Stomach (tissue), 9 donors: Measurements from ENCODE around the gene RPP25L. TPM values are rescaled to one million over a fixed set of nuclear protein-coding genes. Genes with fewer than 3 reads are reported as not detected.

ENCODE experiments used
- DNase-seq, 2 donors: peaks; one replicate each; pipeline versions ENCODE4 v3.0.0 to v3.0.0-alpha.2; 2013 to 2019
- H3K27ac ChIP-seq, 5 donors: fragments of 200-600 bp in 4 of 5; sonication (generic) in 4 of 5; one replicate each; pipeline ENCODE4 v1.5.1; 2013 to 2019; ENCODE audit warnings: mild to moderate bottlenecking in 1 of 5, moderate library complexity in 1 of 5
- H3K27me3 ChIP-seq, 3 donors: fragments of 200-600 bp; sonication (generic); one replicate each; pipeline ENCODE4 v1.5.1; 2017 to 2019; ENCODE audit warnings: mixed run types in 1 of 3
- H3K36me3 ChIP-seq, 4 donors: fragments of 200-600 bp; sonication (generic); 1 replicate in 3 of 4; 2 replicates in 1 of 4; pipeline ENCODE4 v1.5.1; 2016 to 2019
- H3K4me1 ChIP-seq, 4 donors: fragments of 200-600 bp; sonication (generic); one replicate each; pipeline ENCODE4 v1.5.1; 2016 to 2019
- H3K4me3 ChIP-seq, 4 donors: fragments of 200-600 bp; sonication (generic) in 3 of 4; one replicate each; pipeline ENCODE4 v1.5.1; 2016 to 2019; ENCODE audit warnings: mild to moderate bottlenecking in 1 of 4
- H3K9me3 ChIP-seq, 4 donors: fragments of 200-600 bp; sonication (generic); one replicate each; pipeline ENCODE4 v1.5.1; 2016 to 2019
- CTCF ChIP-seq, 7 experiments: fragments of 450-650 bp in 4 of 7; fragments of 200-600 bp in 3 of 7; sonication (generic) in 3 of 7; IDR thresholded peaks; one replicate each; pipeline ENCODE4 v1.5.1; 2016 to 2019; ENCODE audit warnings: antibody characterized with exemption in 7 of 7, control low read depth in 2 of 7, mild to moderate bottlenecking in 1 of 7
- EP300 ChIP-seq: sonication (generic); formaldehyde crosslinking; IDR thresholded peaks from one replicate; pipeline ENCODE4 v1.6.1; 2017; ENCODE audit warnings: antibody characterized with exemption
- POLR2A ChIP-seq, 4 donors: fragments of 450-650 bp; IDR thresholded peaks; one replicate each; pipeline ENCODE4 v1.6.1; 2016; ENCODE audit warnings: antibody characterized with exemption in 4 of 4, control low read depth in 2 of 4, mild to moderate bottlenecking in 1 of 4, moderate library complexity in 1 of 4
- POLR2AphosphoS5 ChIP-seq, 3 donors: sonication (generic); formaldehyde crosslinking; IDR thresholded peaks; one replicate each; pipeline ENCODE4 v1.6.1; 2016; ENCODE audit warnings: antibody characterized with exemption in 3 of 3
- WGBS, 5 donors: extraction: QIAGEN DNeasy Blood & Tissue Kit in 3 of 5; methylation state at CpG; one replicate each; pipeline versions ENCODE4 v1.1.5 to v1.1.7; 2013 to 2018; 5-methylcytosine and 5-hydroxymethylcytosine counted together
- intact Hi-C: fragments of 100-400 bp; cut with DNase I; formaldehyde crosslinking; loops from one replicate; pipeline ENCODE4 v1.15.1; 2023; ENCODE audit warnings: low total_unique reads
- polyA plus RNA-seq, 3 donors: library from polyadenylated mRNA; stranded (reverse); fragments of 200-250 nt; gene quantifications; one replicate each; pipeline ENCODE4 v1.2.3, GENCODE V29; 2013
- total RNA-seq, 5 donors: library from RNA; depleted of rRNA; stranded (reverse); fragments of >200 nt; gene quantifications; one replicate each; pipeline versions ENCODE4 v1.1.0 to v1.2.3, GENCODE V29; 2014 to 2016
- donor health status: healthy with polysubstance abuse.
- donor health status: Bipolar disorder and iron deficiency.
- donor health status: healthy.

The RPP25L gene
- total and polyA plus RNA-seq, 8 donors, result 2.9 to 49.5 (median 33.4) TPM

- no peaks in the 10 kb centered on the region for H3K36me3 ChIP-seq
- DNase-seq, result no peak
- peaks cover 0 to 18% (median 5%) of the 10 kb centered on the region in 4 donors for H3K4me1 ChIP-seq
- intact Hi-C loops, result no loop called here
- TF ChIP-seq POLR2AphosphoS5 (IDR thresholded peaks at IDR 0.05) (no peak), POLR2A (IDR thresholded peaks at IDR 0.05) (no peak), EP300 (no peak), CTCF (IDR thresholded peaks at IDR 0.05) (no peak)
- H3K27me3 ChIP-seq, result peaks cover 0 to 60% (median 11%) of the 10 kb centered on the region in 3 donors
- no peak overlapping the region for H3K4me3 ChIP-seq
- H3K9me3 ChIP-seq, result no peaks in the 10 kb centered on the region
- no peak overlapping the region for H3K27ac ChIP-seq
Measured at GRCh38 chr9:34572092-34572491, 39.8 kb downstream of the RPP25L start.

DNA sequence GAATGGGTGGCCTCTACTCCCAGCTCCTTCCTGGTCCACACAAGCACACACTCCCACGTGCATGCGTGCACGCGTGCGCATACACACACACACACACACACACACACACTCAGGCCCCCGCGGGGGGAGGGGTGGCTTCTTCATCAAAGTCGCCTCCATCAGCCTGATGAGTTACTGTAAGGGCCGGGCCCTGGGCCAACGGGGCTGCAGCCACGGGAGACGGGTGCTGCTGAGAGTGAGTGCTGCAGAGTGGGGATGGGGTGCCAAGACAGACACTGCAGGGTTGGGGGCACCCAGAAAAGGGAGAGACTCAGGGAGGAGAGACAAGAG, 40.5 kb downstream of the RPP25L start:
- 42 to 68% (median 65%) methylated on average over 12 of the region's 12 CpGs for WGBS, 5 donors
- Histone ChIP-seq H3K27me3 (peaks cover 0 to 60% (median 8%) of the 10 kb centered on the region in 3 donors), H3K36me3 (no peaks in the 10 kb centered on the region), H3K9me3 (no peaks in the 10 kb centered on the region), H3K4me3 (no peak overlapping the region), H3K4me1 (peaks cover 0 to 16% (median 4%) of the 10 kb centered on the region in 4 donors), H3K27ac (no peak overlapping the region)
- intact Hi-C loops, result no loop called here
- DNase-seq, result peak in 1 of 2 donors; percentile 67
- TF ChIP-seq POLR2AphosphoS5 (IDR thresholded peaks at IDR 0.05) (no peak), CTCF (IDR thresholded peaks at IDR 0.05) (no peak)

- Histone ChIP-seq H3K4me3 (no peak overlapping the region), H3K9me3 (no peaks in the 10 kb centered on the region), H3K36me3 (no peaks in the 10 kb centered on the region), H3K27me3 (peaks cover 0 to 60% (median 13%) of the 10 kb centered on the region in 3 donors), H3K4me1 (peaks cover 0 to 16% (median 4%) of the 10 kb centered on the region in 4 donors), H3K27ac (no peak overlapping the region)
- no peak for TF ChIP-seq EP300
- whole genome bisulfite sequencing, 5 donors, result 65 to 77% (median 74%) methylated on average over 7 of the region's 7 CpGs
- DNase-seq, result no peak
- intact Hi-C loops, result no loop called here
Measured at GRCh38 chr9:34570809-34571480, 41.0 kb downstream of the RPP25L start.

GRCh38 chr9:34570376-34570775, 41.5 kb downstream of the RPP25L start:
- Histone ChIP-seq H3K27ac (no peak overlapping the region), H3K4me1 (peaks cover 0 to 16% (median 4%) of the 10 kb centered on the region in 4 donors), H3K4me3 (no peak overlapping the region), H3K36me3 (no peaks in the 10 kb centered on the region), H3K9me3 (no peaks in the 10 kb centered on the region), H3K27me3 (peaks cover 0 to 60% (median 18%) of the 10 kb centered on the region in 3 donors)
- 50 to 69% (median 64%) methylated on average over 9 to 11 of the region's 11 CpGs for WGBS, 5 donors
- intact Hi-C loops, result no loop called here
- DNase-seq, result peak in 1 of 2 donors; percentile 81
- TF ChIP-seq POLR2AphosphoS5 (IDR thresholded peaks at IDR 0.05), result no peak

DNA sequence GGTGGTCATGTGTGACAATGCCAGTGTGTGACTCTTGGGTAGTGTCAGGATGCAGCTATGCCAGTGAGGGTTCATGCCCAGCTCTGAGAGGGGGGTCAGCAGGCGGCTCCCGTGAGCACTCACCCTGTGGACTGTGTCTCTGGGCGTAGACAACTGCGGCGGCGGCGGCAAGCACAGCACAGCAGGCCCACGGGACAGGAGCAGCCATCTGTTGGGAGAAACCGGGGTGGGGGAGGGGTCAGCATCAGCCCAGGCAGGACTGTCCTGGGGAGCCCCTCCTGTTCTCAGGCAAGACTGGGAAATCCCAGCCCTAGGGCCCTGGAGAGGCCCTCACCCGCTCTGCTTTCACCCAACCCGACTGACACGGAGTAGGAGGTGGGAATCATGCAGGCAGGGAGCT, 43.1 kb downstream of the RPP25L start:
- Histone ChIP-seq H3K9me3 (no peaks in the 10 kb centered on the region), H3K27ac (no peak overlapping the region), H3K4me3 (no peak overlapping the region), H3K36me3 (no peaks in the 10 kb centered on the region), H3K4me1 (peaks cover 0 to 16% (median 4%) of the 10 kb centered on the region in 4 donors), H3K27me3 (peaks cover 0 to 58% (median 13%) of the 10 kb centered on the region in 3 donors)
- 40 to 70% (median 60%) methylated on average over 2 to 12 of the region's 12 CpGs for WGBS, 5 donors
- DNase-seq, result no peak
- intact Hi-C loops, result no loop called here
- TF ChIP-seq CTCF (IDR thresholded peaks at IDR 0.05), result no peak
